NCI-H2171 treated with DMSO at 0.1 percent for 48 hours (cell line): ENCODE measurements around the gene PAK5.

Experiments
- DNase-seq: peaks from one replicate; lab custom pipeline; 2025; lab: John Stamatoyannopoulos, UW

Gene PAK5

GRCh38 chr20:9493803-9494202, 345.1 kb downstream of the PAK5 start:
- DNase-seq = no peak

- no peak for DNase-seq
Measured at GRCh38 chr20:9492067-9492466, 346.8 kb downstream of the PAK5 start.

- no peak for DNase-seq
Measured at GRCh38 chr20:9491324-9491723, 347.6 kb downstream of the PAK5 start.

- DNase-seq = no peak
Measured at GRCh38 chr20:9490631-9491030, 348.2 kb downstream of the PAK5 start.

- DNase-seq = no peak
Measured at GRCh38 chr20:9490161-9490560, 348.7 kb downstream of the PAK5 start.

- DNase-seq = peak; percentile 27
Measured at GRCh38 chr20:9488063-9488462, 350.8 kb downstream of the PAK5 start.
